ENCODE results near the gene ILF2.

GRCh38 chr1:153683854-153684253, 13.1 kb upstream of the ILF2 start:
- TF ChIP-seq CTCF (IDR thresholded peaks at IDR 0.05 in 4 of 5, conservative IDR thresholded peaks at IDR 0.05 in 1 of 5) (no peak), POLR2A (IDR thresholded peaks at IDR 0.05) (no peak)
